Endometrial microvascular endothelial cells (primary cell): Measurements from ENCODE around the gene CLEC11A. TPM values are rescaled to one million over a fixed set of nuclear protein-coding genes. Genes with fewer than 3 reads are reported as not detected.

Experiments used
- in situ Hi-C: cut with HindIII; loops from 2 replicates; pipeline ENCODE4 v1.10.0; 2017; ENCODE audit warnings: low sequenced_read_pairs, low pct_unique_long_range_greater_than_20kb; ENCODE audit errors: inconsistent ontology term
- total RNA-seq: library from RNA; depleted of rRNA; stranded (reverse); fragments of >200 nt; gene quantifications from one replicate; pipeline ENCODE4 v1.2.3, GENCODE V29; 2015; ENCODE audit errors: inconsistent ontology term

CLEC11A gene
- total RNA-seq, 1 donor from 2014 or later: 40.0 TPM

- in situ Hi-C loops: no loop called here
These were observed 3.6 kb upstream of the CLEC11A start, which contains the start of gene SHANK1 for GRCh38 chr19:50719566-50719965. Gene SHANK1 (minus strand): TSS chr19:50719802. CDS start chr19:50716919, 2,883 bp downstream.

GRCh38 chr19:50720181-50720920 is 2.8 kb upstream of the CLEC11A start:
- in situ Hi-C loops: no loop called here

GRCh38 chr19:50720921-50721381 is 2.2 kb upstream of the CLEC11A start:
- in situ Hi-C loops: no loop called here

GRCh38 chr19:50721441-50722137 is 1.6 kb upstream of the CLEC11A start:
- in situ Hi-C loops: no loop called here

- in situ Hi-C loops: no loop called here
These were observed 757 bp upstream of the CLEC11A start for GRCh38 chr19:50722201-50723013.

- in situ Hi-C loops: no loop called here
These were observed 764 bp downstream of the CLEC11A start for GRCh38 chr19:50723735-50724521.

GRCh38 chr19:50724522-50725217 is 1.5 kb downstream of the CLEC11A start:
- in situ Hi-C loops: no loop called here

- in situ Hi-C loops: no loop called here
These were observed 2.2 kb downstream of the CLEC11A start for GRCh38 chr19:50725218-50725910.

- in situ Hi-C loops: no loop called here
These were observed 2.7 kb downstream of the CLEC11A start for GRCh38 chr19:50725911-50726230.

GRCh38 chr19:50728084-50728737 is 5.0 kb downstream of the CLEC11A start:
- in situ Hi-C loops: no loop called here

GRCh38 chr19:50729894-50730293 is 6.7 kb downstream of the CLEC11A start:
- in situ Hi-C loops: no loop called here

GRCh38 chr19:50735869-50736268 is 12.7 kb downstream of the CLEC11A start:
- in situ Hi-C loops: no loop called here

- in situ Hi-C loops: no loop called here
These were observed 13.2 kb downstream of the CLEC11A start for GRCh38 chr19:50736338-50736737.

- in situ Hi-C loops: no loop called here
These were observed 16.2 kb downstream of the CLEC11A start for GRCh38 chr19:50739132-50739913.

- in situ Hi-C loops: no loop called here
These were observed 16.8 kb downstream of the CLEC11A start for GRCh38 chr19:50739914-50740426.

GRCh38 chr19:50741179-50741933 is 18.2 kb downstream of the CLEC11A start:
- in situ Hi-C loops: no loop called here
